Aorta (tissue), 5 donors: ENCODE data around the gene TMEM253. TPM values are rescaled to one million over a fixed set of nuclear protein-coding genes. Genes with fewer than 3 reads are reported as not detected.

Source experiments
- ATAC-seq: fragments of 200-7000 bp; cut with Tn5 transposase; one replicate; pipeline ENCODE4 v1.9.1; 2022; ENCODE audit warnings: moderate library complexity; ENCODE audit not compliant: low FRiP score
- DNase-seq, 2 donors: peaks; one replicate each; pipeline ENCODE4 v3.0.0-alpha.2; 2020
- H3K27ac ChIP-seq, 2 donors: one replicate each; pipeline ENCODE4 v1.5.1; 2013; ENCODE audit warnings: low read length in 2 of 2, mild to moderate bottlenecking in 2 of 2, moderate library complexity in 2 of 2, control low read depth in 1 of 2, inconsistent platforms in 1 of 2, low read depth in 1 of 2
- H3K27me3 ChIP-seq, 2 donors: one replicate each; pipeline ENCODE4 v1.6.1; 2013; ENCODE audit warnings: control low read depth in 1 of 2, low read length in 1 of 2, mild to moderate bottlenecking in 1 of 2, moderate library complexity in 1 of 2; ENCODE audit not compliant: insufficient read depth in 2 of 2, control insufficient read depth in 1 of 2
- H3K36me3 ChIP-seq, 2 donors: one replicate each; pipeline ENCODE4 v1.6.1; 2013; ENCODE audit warnings: control low read depth in 1 of 2, low read length in 1 of 2, mild to moderate bottlenecking in 1 of 2; ENCODE audit not compliant: insufficient read depth in 2 of 2, control insufficient read depth in 1 of 2
- H3K4me1 ChIP-seq, 2 donors: one replicate each; pipeline ENCODE4 v1.6.1; 2013; ENCODE audit warnings: low read length in 2 of 2, control low read depth in 1 of 2, mild to moderate bottlenecking in 1 of 2, moderate library complexity in 1 of 2; ENCODE audit not compliant: insufficient read depth in 2 of 2, control insufficient read depth in 1 of 2
- H3K4me3 ChIP-seq, 2 donors: one replicate each; pipeline ENCODE4 v1.5.1; 2013; ENCODE audit warnings: low read length in 2 of 2, control low read depth in 1 of 2, mild to moderate bottlenecking in 1 of 2
- H3K9me3 ChIP-seq: one replicate; pipeline ENCODE4 v1.6.1; 2013; ENCODE audit warnings: mild to moderate bottlenecking, low read length; ENCODE audit not compliant: control insufficient read depth
- WGBS, 2 donors: extraction: QIAGEN DNeasy Blood & Tissue Kit; methylation state at CpG; one replicate each; pipeline ENCODE4 v1.1.7; 2013; 5-methylcytosine and 5-hydroxymethylcytosine counted together
- intact Hi-C, 2 donors: fragments of 100-400 bp; cut with DNase I; formaldehyde crosslinking; loops; one replicate each; pipeline versions ENCODE4 v1.14.2 to v1.15.0; 2022
- polyA plus RNA-seq, 2 donors: library from polyadenylated mRNA; stranded (reverse); fragments of 200-250 nt; gene quantifications; one replicate each; pipeline ENCODE4 v1.2.3, GENCODE V29; 2013
- total RNA-seq, 2 donors: library from RNA; stranded (reverse); fragmentation: NEBNext Ultra II Directional; extraction: Animal tissue kit (Norgen Biotek cat#: 25700); gene quantifications; one replicate each; pipeline ENCODE4 v1.2.1, GENCODE V29; 2021
- donor health status: healthy with polysubstance abuse.
- donor health status: Bipolar disorder and iron deficiency.
- donor health status: DM: no; HTN: no; CAD: no.
- donor health status: DM: no; HTN: no; CAD: no.
- donor health status: DM: yes; HTN: yes; CAD: no.

The TMEM253 gene
- total and polyA plus RNA-seq, 4 donors, result 0.64 to 6.4 TPM; not detected in 2

- Histone ChIP-seq H3K4me3 (no peak overlapping the region), H3K9me3 (no peaks in the 10 kb centered on the region), H3K4me1 (no peaks in the 10 kb centered on the region), H3K36me3 (no peaks in the 10 kb centered on the region), H3K27ac (no peak overlapping the region), H3K27me3 (no peaks in the 10 kb centered on the region)
- no peak for ATAC-seq
- no peak for DNase-seq
- 96 to 99% methylated on average over 2 of the region's 2 CpGs for WGBS, 2 donors
- intact Hi-C loops, result no loop called here
Measured at GRCh38 chr14:21113369-21113768, 12.5 kb downstream of the TMEM253 start.

GRCh38 chr14:21118933-21119332, 18.1 kb downstream of the TMEM253 start:
- Histone ChIP-seq H3K9me3 (no peaks in the 10 kb centered on the region), H3K27me3 (no peaks in the 10 kb centered on the region), H3K4me1 (no peaks in the 10 kb centered on the region), H3K4me3 (no peak overlapping the region), H3K36me3 (no peaks in the 10 kb centered on the region), H3K27ac (no peak overlapping the region)
- ATAC-seq (no peak), DNase-seq (no peak)
- 96 to 99% methylated on average over 3 of the region's 3 CpGs for WGBS, 2 donors
- intact Hi-C loops, result no loop called here

DNA sequence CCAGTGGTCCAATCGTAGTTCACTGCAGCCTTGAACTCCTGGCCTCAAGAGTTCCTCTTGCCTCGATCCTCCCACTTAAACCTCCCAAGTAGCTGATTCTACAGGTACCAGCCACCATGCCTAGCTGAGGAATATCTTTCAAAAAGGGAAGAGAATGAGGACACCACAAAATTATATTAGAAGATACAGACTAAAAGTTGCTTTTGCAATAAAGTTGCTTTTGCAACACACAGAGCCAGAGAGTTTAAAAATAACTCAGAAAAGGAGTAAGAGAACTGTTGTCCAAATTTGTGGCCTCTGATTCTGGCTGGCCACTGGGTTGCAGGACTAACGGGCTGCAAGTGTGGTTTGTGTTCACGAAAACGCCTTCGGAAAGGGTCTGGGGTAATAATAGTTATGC, 19.8 kb downstream of the TMEM253 start:
- no peak for ATAC-seq
- no peaks in the 10 kb centered on the region for H3K27me3 ChIP-seq
- H3K27ac ChIP-seq, result no peak overlapping the region
- no peak for DNase-seq
- no peak overlapping the region for H3K4me3 ChIP-seq
- H3K36me3 ChIP-seq, result no peaks in the 10 kb centered on the region
- intact Hi-C loops, result no loop called here
- WGBS, 2 donors, result 68 to 71% methylated on average over 6 of the region's 6 CpGs
- H3K9me3 ChIP-seq, result no peaks in the 10 kb centered on the region
- H3K4me1 ChIP-seq, result no peaks in the 10 kb centered on the region

GRCh38 chr14:21121122-21121521, 20.3 kb downstream of the TMEM253 start:
- H3K4me3 ChIP-seq, result no peak overlapping the region
- DNase-seq (no peak), ATAC-seq (no peak)
- peaks cover 3% of the 10 kb centered on the region for H3K9me3 ChIP-seq
- H3K27me3 ChIP-seq, result no peaks in the 10 kb centered on the region
- intact Hi-C loops, result no loop called here
- WGBS, 2 donors, result 64 to 68% methylated on average over 1 of the region's 1 CpG
- no peaks in the 10 kb centered on the region for H3K36me3 ChIP-seq
- H3K27ac ChIP-seq, result no peak overlapping the region
- H3K4me1 ChIP-seq, result no peaks in the 10 kb centered on the region

- WGBS, 2 donors, result 79 to 90% methylated on average over 1 of the region's 1 CpG
- no peak overlapping the region for H3K27ac ChIP-seq
- H3K4me1 ChIP-seq, result no peaks in the 10 kb centered on the region
- DNase-seq, result no peak
- no peaks in the 10 kb centered on the region for H3K36me3 ChIP-seq
- peaks cover 3% of the 10 kb centered on the region for H3K9me3 ChIP-seq
- H3K27me3 ChIP-seq, result no peaks in the 10 kb centered on the region
- intact Hi-C loops, result no loop called here
- no peak overlapping the region for H3K4me3 ChIP-seq
- no peak for ATAC-seq
Measured at GRCh38 chr14:21123429-21123828, 22.6 kb downstream of the TMEM253 start.

GRCh38 chr14:21133901-21134300, 33.0 kb downstream of the TMEM253 start:
- DNase-seq (no peak), ATAC-seq (no peak)
- no peaks in the 10 kb centered on the region for H3K27me3 ChIP-seq
- no peaks in the 10 kb centered on the region for H3K4me1 ChIP-seq
- no peaks in the 10 kb centered on the region for H3K9me3 ChIP-seq
- WGBS, 2 donors, result 48 to 56% methylated on average over 1 of the region's 1 CpG
- H3K27ac ChIP-seq, result no peak overlapping the region
- intact Hi-C loops, result no loop called here
- H3K4me3 ChIP-seq, result no peak overlapping the region
- H3K36me3 ChIP-seq, result no peaks in the 10 kb centered on the region

DNA sequence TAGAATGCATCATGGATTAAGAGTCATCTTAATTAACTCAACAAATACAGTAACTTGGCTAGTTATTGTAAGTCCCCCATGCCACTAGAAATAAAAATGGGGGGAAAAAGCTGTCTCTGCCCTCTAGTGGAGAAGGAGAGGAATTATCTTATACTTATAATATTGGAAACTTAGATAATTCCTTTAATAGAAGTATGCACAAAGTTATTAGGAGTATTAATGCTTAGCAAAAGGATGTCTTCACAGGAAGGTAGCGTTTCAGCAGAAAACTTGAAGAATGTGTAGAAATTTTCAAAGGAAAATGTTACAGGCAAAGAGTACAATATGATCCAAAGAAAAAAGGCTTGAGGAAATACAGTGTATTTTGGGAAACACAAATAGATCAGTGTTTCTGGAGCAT, 35.2 kb downstream of the TMEM253 start:
- no peak for DNase-seq
- Histone ChIP-seq H3K27ac (no peak overlapping the region), H3K27me3 (no peaks in the 10 kb centered on the region), H3K36me3 (no peaks in the 10 kb centered on the region), H3K4me3 (no peak overlapping the region), H3K4me1 (no peaks in the 10 kb centered on the region), H3K9me3 (no peaks in the 10 kb centered on the region)
- no peak for ATAC-seq
- intact Hi-C loops, result no loop called here
- 8 to 13% methylated on average over 1 of the region's 1 CpG for WGBS, 2 donors

DNA sequence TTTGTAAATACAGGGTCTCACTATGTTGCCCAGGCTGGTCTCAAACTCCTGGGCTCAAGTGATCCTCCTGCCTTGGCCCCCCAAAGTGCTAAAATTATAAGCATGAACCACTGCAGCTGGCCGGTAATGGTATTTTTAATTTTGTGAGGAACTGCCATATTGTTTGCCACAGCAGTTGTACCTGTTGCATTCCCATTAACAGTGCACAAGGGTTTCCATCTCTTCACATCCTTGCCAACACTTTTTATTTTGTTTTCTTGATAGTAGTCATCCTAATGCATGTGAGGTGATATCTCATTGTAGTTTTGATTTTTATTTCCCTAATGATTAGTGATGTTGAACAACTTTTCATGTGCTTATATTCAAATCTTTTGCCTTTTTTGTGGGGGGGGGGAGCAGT, 41.5 kb downstream of the TMEM253 start:
- no peaks in the 10 kb centered on the region for H3K4me1 ChIP-seq
- no peak overlapping the region for H3K27ac ChIP-seq
- 94 to 97% methylated on average over 1 of the region's 1 CpG for WGBS, 2 donors
- intact Hi-C loops, result no loop called here
- H3K9me3 ChIP-seq, result peaks cover 2% of the 10 kb centered on the region
- no peak for ATAC-seq
- no peaks in the 10 kb centered on the region for H3K36me3 ChIP-seq
- no peaks in the 10 kb centered on the region for H3K27me3 ChIP-seq
- no peak overlapping the region for H3K4me3 ChIP-seq
- DNase-seq, result no peak

GRCh38 chr14:21145437-21145836, 44.6 kb downstream of the TMEM253 start:
- intact Hi-C loops, result no loop called here

More at GRCh38 chr14:21145437-21145836, 44.6 kb downstream of the TMEM253 start:
- no peaks in the 10 kb centered on the region for H3K4me1 ChIP-seq
- peaks cover 0 to 2% of the 10 kb centered on the region in 2 donors for H3K27me3 ChIP-seq
- no peak overlapping the region for H3K27ac ChIP-seq
- ATAC-seq (no peak), DNase-seq (no peak)
- H3K4me3 ChIP-seq, result no peak overlapping the region
- no peaks in the 10 kb centered on the region for H3K36me3 ChIP-seq
- H3K9me3 ChIP-seq, result peaks cover 4% of the 10 kb centered on the region
